Calu3 (cell line): ENCODE results near the gene DAPK3. TPM values are rescaled to one million over a fixed set of nuclear protein-coding genes. Genes with fewer than 3 reads are reported as not detected.
A peak's percentile ranks its signal among the peaks of the same experiment; 100 is the strongest.
"Not testable (repeated sequence)": the region's sequence is repeated elsewhere in the genome, so short reads cannot be mapped to it uniquely, and the experiment has no call there.

Experiments used
- BruUV-seq: library from RNA; stranded (reverse); fragments of 400-500 nt; replicated peaks from 2 replicates; lab custom pipeline; 2021; lab: Mats Ljungman, UMichigan
- CTCF ChIA-PET: fragments of 300-600 bp; sonication (Branson Sonifier 250); formaldehyde crosslinking; loops from one replicate; lab custom pipeline; 2022; ENCODE audit warnings: antibody characterized with exemption; lab: Charles Lee
- DNase-seq: peaks from one replicate; pipeline ENCODE4 v3.0.0; 2022
- H3K27ac Mint-ChIP-seq: one replicate; pipeline ENCODE4 v1.8.0; 2022; ENCODE audit warnings: mixed read lengths; ENCODE audit not compliant: unreplicated experiment
- H3K27me3 Mint-ChIP-seq: one replicate; pipeline ENCODE4 v1.8.0; 2022; ENCODE audit warnings: mixed read lengths; ENCODE audit not compliant: unreplicated experiment
- H3K36me3 Mint-ChIP-seq: one replicate; pipeline ENCODE4 v1.8.0; 2022; ENCODE audit warnings: mild to moderate bottlenecking, moderate library complexity, mixed read lengths; ENCODE audit not compliant: insufficient read depth, unreplicated experiment
- H3K4me1 Mint-ChIP-seq: one replicate; pipeline ENCODE4 v1.8.0; 2022; ENCODE audit warnings: mild to moderate bottlenecking, low read depth, mixed read lengths; ENCODE audit not compliant: unreplicated experiment
- H3K4me3 Mint-ChIP-seq: one replicate; pipeline ENCODE4 v1.8.0; 2022; ENCODE audit warnings: mild to moderate bottlenecking, low read depth, moderate library complexity, mixed read lengths; ENCODE audit not compliant: unreplicated experiment
- H3K9me3 Mint-ChIP-seq: one replicate; pipeline ENCODE4 v1.8.0; 2022; ENCODE audit warnings: low read depth, mixed read lengths; ENCODE audit not compliant: unreplicated experiment
- CTCF ChIP-seq: fragments of 200-600 bp; IDR thresholded peaks from one replicate; pipeline ENCODE4 v1.8.0; 2022; ENCODE audit warnings: antibody characterized with exemption; ENCODE audit not compliant: unreplicated experiment
- intact Hi-C: fragments of 100-400 bp; cut with micrococcal nuclease; formaldehyde crosslinking; loops from one replicate; pipeline ENCODE4 v1.10.0; 2022; ENCODE audit not compliant: unreplicated experiment
- total RNA-seq: library from RNA; stranded (reverse); gene quantifications from 2 replicates; pipeline ENCODE4 v1.2.3, GENCODE V29; 2022

DAPK3 gene
- total RNA-seq, 1 experiment from 2014 or later: 50.9 TPM

- H3K4me1 Mint-ChIP-seq: no peaks in the 10 kb centered on the region
- DNase-seq: no peak
- CTCF ChIA-PET: no interaction called here
- no peak for TF ChIP-seq CTCF
- H3K4me3 Mint-ChIP-seq: no peak overlapping the region
- H3K27me3 Mint-ChIP-seq: no peaks in the 10 kb centered on the region
- H3K27ac Mint-ChIP-seq: no peak overlapping the region
- no TSS peak for BruUV-seq
- H3K36me3 Mint-ChIP-seq: peaks cover 46% of the 10 kb centered on the region
- intact Hi-C loops: no loop called here
- no peaks in the 10 kb centered on the region for H3K9me3 Mint-ChIP-seq
Measured at GRCh38 chr19:4010808-4011110, 39.9 kb upstream of the DAPK3 start.

GRCh38 chr19:4009990-4010807 lies 39.3 kb upstream of the DAPK3 start:
- no TSS peak for BruUV-seq
- no peak overlapping the region for H3K27ac Mint-ChIP-seq

GRCh38 chr19:4007836-4008539 lies 37.1 kb upstream of the DAPK3 start:
- Mint-ChIP-seq H3K9me3 (no peaks in the 10 kb centered on the region), H3K4me3 (peak overlapping the region; percentile 69), H3K4me1 (no peaks in the 10 kb centered on the region), H3K36me3 (peaks cover 41% of the 10 kb centered on the region), H3K27ac (peak overlapping the region; percentile 66), H3K27me3 (no peaks in the 10 kb centered on the region)
- TF ChIP-seq CTCF: no peak
- no peak for DNase-seq
- intact Hi-C loops: no loop called here
- CTCF ChIA-PET: interaction anchor here (0.9 kb wide), 2 partner anchors 20 to 204 kb away, joined by 3 to 4 read pairs; no protein-coding TSS in a partner anchor
- no TSS peak for BruUV-seq

More at GRCh38 chr19:4009990-4010807, 39.3 kb upstream of the DAPK3 start:
- H3K9me3 Mint-ChIP-seq: no peaks in the 10 kb centered on the region
- DNase-seq: no peak
- H3K36me3 Mint-ChIP-seq: peaks cover 46% of the 10 kb centered on the region
- H3K27me3 Mint-ChIP-seq: no peaks in the 10 kb centered on the region
- intact Hi-C loops: no loop called here
- CTCF ChIA-PET: interaction anchor here (0.8 kb wide), 1 partner anchor 261 kb away, joined by 3 read pairs; no protein-coding TSS in a partner anchor
- no peaks in the 10 kb centered on the region for H3K4me1 Mint-ChIP-seq
- no peak overlapping the region for H3K4me3 Mint-ChIP-seq
- TF ChIP-seq CTCF: no peak

- Mint-ChIP-seq H3K36me3 (peaks cover 37% of the 10 kb centered on the region), H3K4me1 (no peaks in the 10 kb centered on the region), H3K27ac (peak within 1 kb of the TSS; percentile 66), H3K4me3 (peak within 1 kb of the TSS; percentile 69), H3K27me3 (no peaks in the 10 kb centered on the region), H3K9me3 (no peaks in the 10 kb centered on the region)
- no TSS peak for BruUV-seq
- CTCF ChIA-PET: interaction anchor here (0.9 kb wide), 2 partner anchors 20 to 205 kb away, joined by 3 to 4 read pairs; no protein-coding TSS in a partner anchor
- intact Hi-C loops: no loop called here
- peak; percentile 91 for DNase-seq
- TF ChIP-seq CTCF: no peak
Measured at GRCh38 chr19:4007021-4007835, 36.3 kb upstream of the DAPK3 start, which contains the start of gene PIAS4. PIAS4 (plus strand) TSS chr19:4007736; CDS start chr19:4007761, 25 bp downstream.

GRCh38 chr19:4005436-4005835 lies 34.5 kb upstream of the DAPK3 start:
- H3K9me3 Mint-ChIP-seq, DNase-seq, H3K4me3 Mint-ChIP-seq, H3K27me3 Mint-ChIP-seq, CTCF ChIA-PET, H3K27ac Mint-ChIP-seq, H3K4me1 Mint-ChIP-seq, intact Hi-C loops, BruUV-seq: not testable (repeated sequence)
- H3K36me3 Mint-ChIP-seq: peaks cover 30% of the 10 kb centered on the region

- H3K27me3 Mint-ChIP-seq, BruUV-seq, H3K4me3 Mint-ChIP-seq, H3K4me1 Mint-ChIP-seq, H3K36me3 Mint-ChIP-seq, H3K9me3 Mint-ChIP-seq, DNase-seq, intact Hi-C loops, H3K27ac Mint-ChIP-seq: not testable (repeated sequence)
- CTCF ChIA-PET: interaction anchor here (0.7 kb wide), 1 partner anchor 13 kb away, joined by 5 read pairs; no protein-coding TSS in a partner anchor
Measured at GRCh38 chr19:4000798-4001197, 29.9 kb upstream of the DAPK3 start.
